Measurements from ENCODE around the gene FAM117B. TPM values are rescaled to one million over a fixed set of nuclear protein-coding genes. Genes with fewer than 3 reads are reported as not detected.
"Not testable (repeated sequence)": the region's sequence is repeated elsewhere in the genome, so short reads cannot be mapped to it uniquely, and the experiment has no call there.

The FAM117B gene
- total RNA-seq, 4 donors from 2014 or later = 1.7 to 12.3 (median 5.8) TPM

DNA sequence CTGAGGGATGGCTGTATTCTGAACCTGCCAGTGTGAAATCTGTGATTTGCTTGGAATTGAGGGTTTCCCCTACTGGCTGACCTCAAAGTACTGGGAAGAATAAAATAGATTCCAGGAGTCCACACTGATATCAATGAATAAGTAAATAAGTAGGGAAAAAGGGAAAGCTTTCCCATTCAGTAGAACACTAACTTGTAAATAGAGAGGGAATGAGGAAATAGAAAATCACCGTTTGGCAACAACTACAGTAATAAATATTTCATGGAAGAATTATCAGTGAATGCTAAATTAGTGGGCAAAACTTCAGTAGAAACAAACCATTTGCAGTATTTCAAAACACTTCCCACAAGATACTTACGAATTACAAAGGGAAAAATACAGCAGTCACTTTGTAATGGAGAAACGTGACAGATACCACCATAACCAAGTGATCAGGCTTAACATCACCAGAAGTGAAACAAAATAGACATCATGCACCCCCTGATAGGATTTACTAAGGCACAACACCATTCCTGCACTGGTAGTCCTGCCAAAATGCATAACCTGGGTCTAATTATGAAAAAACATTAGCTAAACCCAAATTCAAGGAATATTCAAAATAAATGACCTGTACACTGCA, 148.3 kb downstream of the FAM117B start:
- peak; percentile 37 for ATAC-seq (ENCODE audit: low FRiP score)
- DNase-seq (ENCODE audit: low spot score) = no peak
- TF ChIP-seq, protein P1, sequence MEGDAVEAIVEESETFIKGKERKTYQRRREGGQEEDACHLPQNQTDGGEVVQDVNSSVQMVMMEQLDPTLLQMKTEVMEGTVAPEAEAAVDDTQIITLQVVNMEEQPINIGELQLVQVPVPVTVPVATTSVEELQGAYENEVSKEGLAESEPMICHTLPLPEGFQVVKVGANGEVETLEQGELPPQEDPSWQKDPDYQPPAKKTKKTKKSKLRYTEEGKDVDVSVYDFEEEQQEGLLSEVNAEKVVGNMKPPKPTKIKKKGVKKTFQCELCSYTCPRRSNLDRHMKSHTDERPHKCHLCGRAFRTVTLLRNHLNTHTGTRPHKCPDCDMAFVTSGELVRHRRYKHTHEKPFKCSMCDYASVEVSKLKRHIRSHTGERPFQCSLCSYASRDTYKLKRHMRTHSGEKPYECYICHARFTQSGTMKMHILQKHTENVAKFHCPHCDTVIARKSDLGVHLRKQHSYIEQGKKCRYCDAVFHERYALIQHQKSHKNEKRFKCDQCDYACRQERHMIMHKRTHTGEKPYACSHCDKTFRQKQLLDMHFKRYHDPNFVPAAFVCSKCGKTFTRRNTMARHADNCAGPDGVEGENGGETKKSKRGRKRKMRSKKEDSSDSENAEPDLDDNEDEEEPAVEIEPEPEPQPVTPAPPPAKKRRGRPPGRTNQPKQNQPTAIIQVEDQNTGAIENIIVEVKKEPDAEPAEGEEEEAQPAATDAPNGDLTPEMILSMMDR (IDR thresholded peaks at IDR 0.05) = no peak

DNA sequence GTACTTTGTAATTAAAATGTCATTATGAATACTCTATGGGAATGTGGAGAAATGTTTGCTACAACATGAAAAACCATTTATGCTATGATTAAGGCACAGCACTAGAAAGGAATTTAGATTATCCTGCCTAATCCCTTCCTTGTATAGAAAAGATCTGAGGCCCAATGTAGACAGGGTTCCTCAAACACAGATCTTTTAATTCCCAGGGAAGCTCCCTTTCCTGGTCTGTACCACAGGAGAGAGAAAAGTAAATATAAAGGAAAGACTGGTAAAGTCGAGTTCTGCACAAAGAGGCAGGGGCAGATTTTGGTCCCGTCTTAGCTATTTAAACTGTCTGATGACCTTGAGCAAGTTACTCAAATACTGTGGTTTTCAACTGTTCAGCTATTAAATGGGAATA, 152.1 kb downstream of the FAM117B start:
- ATAC-seq (ENCODE audit: low FRiP score) = no peak

DNA sequence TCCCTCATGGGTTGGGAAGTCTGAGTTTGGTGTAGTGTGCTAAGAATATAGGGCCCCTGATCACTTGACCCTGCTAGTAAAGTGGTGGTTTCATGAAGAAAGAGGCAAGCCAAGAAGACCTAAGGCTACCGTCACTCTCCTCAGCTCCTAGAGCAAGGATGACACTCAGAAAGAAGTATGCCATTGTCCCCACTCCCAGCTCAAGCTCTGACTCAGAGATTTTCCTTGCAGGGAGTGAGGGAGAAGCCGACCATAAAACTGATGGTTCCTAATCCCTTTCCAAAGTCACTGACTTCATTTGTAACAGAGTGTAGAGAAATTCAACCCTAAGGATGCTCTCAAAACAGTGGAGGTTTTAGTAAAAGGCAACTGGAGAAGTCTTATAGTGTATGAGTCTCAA, 155.9 kb downstream of the FAM117B start:
- no peak for DNase-seq (ENCODE audit: low spot score)

More for the DNA sequence above, 152.1 kb downstream of the FAM117B start:
- TF ChIP-seq, protein P1 (IDR thresholded peaks at IDR 0.05) = no peak
- no peak for DNase-seq (ENCODE audit: low spot score)

DNA sequence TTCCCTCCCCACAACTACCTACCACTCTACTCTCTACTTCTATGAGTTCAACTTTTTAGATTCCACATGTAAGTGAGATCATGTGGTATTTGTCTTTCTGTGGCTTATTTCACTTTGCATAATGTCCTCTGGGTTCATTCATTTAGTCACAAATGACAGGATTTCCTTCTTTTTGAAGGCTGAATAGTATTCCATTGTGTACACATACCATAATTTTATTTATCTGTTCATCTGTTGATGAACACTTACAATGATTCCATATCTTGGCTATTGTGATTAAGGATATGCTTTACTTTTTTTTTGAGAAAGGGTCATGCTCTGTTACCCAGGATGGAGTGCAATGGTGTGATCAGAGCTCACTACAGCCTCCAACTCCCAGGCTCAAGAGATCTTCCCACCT, 163.2 kb downstream of the FAM117B start:
- DNase-seq (ENCODE audit: low spot score) = no peak
- TF ChIP-seq, protein P1 (IDR thresholded peaks at IDR 0.05) = no peak
- no peak for ATAC-seq (ENCODE audit: low FRiP score)

More for the DNA sequence above, 155.9 kb downstream of the FAM117B start:
- ATAC-seq (ENCODE audit: low FRiP score) = no peak
- TF ChIP-seq, protein P1 (IDR thresholded peaks at IDR 0.05) = no peak

DNA sequence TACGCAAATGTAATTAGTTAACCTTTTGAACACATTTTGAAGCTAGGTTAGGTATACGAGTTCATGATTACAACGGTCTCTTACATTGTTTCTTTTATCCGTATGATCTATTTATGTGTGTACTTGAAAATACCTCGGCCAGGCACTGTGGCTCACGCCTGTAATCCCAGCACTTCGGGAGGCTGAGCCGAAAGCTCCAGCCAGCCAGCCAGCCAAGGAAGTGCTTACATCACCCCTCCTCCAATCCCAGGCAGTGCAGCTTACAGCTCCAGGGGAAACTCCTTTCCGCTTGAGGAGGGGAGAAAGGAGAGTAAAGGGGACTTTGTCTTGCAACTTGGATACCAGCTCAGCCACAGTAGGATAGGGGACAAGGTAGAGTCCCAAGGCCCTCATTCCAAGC, 171.1 kb downstream of the FAM117B start:
- ATAC-seq (ENCODE audit: low FRiP score) = peak; percentile 62
- not testable (repeated sequence) for DNase-seq (ENCODE audit: low spot score)

DNA sequence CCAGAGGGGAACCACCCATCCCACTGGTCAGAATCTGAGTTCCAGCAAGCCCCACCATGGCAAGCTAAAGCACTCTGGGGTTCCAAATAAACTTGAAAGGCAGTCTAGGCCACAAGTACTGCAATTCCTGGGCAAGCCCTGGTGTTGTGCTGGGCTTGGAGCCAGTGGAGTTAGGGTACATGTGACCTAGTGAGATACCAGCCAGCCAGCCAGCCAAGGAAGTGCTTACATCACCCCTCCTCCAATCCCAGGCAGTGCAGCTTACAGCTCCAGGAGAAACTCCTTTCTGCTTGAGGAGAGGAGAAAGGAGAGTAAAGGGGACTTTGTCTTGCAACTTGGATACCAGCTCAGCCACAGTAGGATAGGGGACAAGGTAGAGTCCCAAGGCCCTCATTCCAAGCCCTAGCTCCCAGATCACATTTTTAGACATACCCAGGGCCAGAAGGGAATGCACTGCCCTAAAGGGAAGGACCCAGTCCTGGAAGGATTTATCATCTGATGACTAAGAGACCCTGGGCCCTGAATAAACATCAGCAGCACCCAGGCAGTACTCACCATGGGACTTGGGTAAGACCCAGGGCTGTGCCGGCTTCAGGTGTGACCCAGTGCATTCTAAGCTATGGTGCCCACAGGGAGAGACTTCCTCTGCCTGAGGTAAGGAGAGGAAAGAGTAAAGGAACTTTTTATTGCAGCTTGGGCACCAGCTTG, 172.8 kb downstream of the FAM117B start:
- peak; percentile 27 for DNase-seq (ENCODE audit: low spot score)
- peak; percentile 70 for ATAC-seq (ENCODE audit: low FRiP score)

DNA sequence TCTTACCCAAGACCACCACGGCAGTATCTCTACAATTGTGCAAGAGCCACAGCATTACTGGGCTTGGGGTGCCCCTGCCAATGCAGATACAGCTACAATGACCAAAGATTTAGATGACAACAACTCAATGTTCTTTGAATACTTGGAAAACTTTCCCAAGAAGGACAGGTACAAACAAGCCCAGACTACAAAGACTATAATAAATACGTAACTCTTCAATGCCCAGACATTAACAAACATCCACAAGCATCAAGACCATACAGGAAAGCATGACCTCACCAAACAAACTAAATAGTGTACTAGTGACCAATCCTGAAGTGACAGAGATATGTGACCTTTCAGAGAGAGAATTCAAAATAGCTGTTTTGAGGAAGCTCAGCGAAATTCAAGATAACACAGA, 174.0 kb downstream of the FAM117B start:
- DNase-seq (ENCODE audit: low spot score) = no peak
- TF ChIP-seq, protein P1 (IDR thresholded peaks at IDR 0.05) = no peak

DNA sequence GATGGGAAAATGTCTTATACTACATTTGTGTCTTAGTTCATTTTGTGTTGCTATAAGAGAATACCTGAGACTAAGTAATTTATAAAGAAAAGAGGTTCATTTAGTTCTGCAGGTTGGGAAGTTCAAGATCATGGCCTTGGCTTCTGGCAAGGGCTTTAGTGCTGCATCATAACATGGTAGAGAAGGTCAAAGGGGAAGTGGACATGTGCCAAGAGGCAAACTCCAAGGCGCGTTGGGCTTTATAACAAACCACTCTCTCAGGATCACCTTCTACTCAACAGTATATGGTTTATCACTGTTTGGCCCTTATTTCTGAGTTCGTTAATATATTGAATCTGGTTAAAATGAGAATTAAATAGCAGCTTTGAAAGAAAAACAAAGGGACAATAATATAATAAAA, 178.6 kb downstream of the FAM117B start:
- ATAC-seq (ENCODE audit: low FRiP score) = no peak

More for the DNA sequence above, 174.0 kb downstream of the FAM117B start:
- ATAC-seq (ENCODE audit: low FRiP score) = no peak

More for the DNA sequence above, 178.6 kb downstream of the FAM117B start:
- no peak for DNase-seq (ENCODE audit: low spot score)
- TF ChIP-seq, protein P1 (IDR thresholded peaks at IDR 0.05) = no peak

Measured in omental fat pad (tissue), 4 donors.